Adrenal gland (tissue), 12 donors: ENCODE measurements around the gene EGFLAM. TPM values are rescaled to one million over a fixed set of nuclear protein-coding genes. Genes with fewer than 3 reads are reported as not detected.

Source experiments
- DNase-seq, 7 donors: peaks; one replicate each; pipeline ENCODE4 v3.0.0-alpha.2; 2019 to 2020
- H3K27ac ChIP-seq, 5 donors: fragments of 200-600 bp; sonication (generic) in 4 of 5; 1 replicate in 3 of 5; 2 replicates in 2 of 5; pipeline versions ENCODE4 v1.5.1 to v1.8.0; 2016 to 2020; ENCODE audit warnings: mild to moderate bottlenecking in 1 of 5
- H3K27me3 ChIP-seq: fragments of 200-600 bp; 2 replicates; pipeline ENCODE4 v1.8.0; 2021
- H3K36me3 ChIP-seq, 2 donors: fragments of 200-600 bp; replicated peaks in 1 of 2; 1 replicate in 1 of 2; 2 replicates in 1 of 2; pipeline versions ENCODE4 v1.5.1 to v1.8.0; 2018 to 2022
- H3K4me1 ChIP-seq, 2 donors: fragments of 200-600 bp; replicated peaks in 1 of 2; 1 replicate in 1 of 2; 2 replicates in 1 of 2; pipeline versions ENCODE4 v1.5.1 to v1.8.0; 2018 to 2021
- H3K4me3 ChIP-seq, 4 donors: fragments of 200-600 bp; sonication (generic) in 3 of 4; one replicate each; pipeline ENCODE4 v1.5.1; 2016 to 2018
- H3K9me3 ChIP-seq, 3 donors: fragments of 200-600 bp; sonication (generic) in 1 of 3; replicated peaks in 1 of 3; 1 replicate in 2 of 3; 2 replicates in 1 of 3; pipeline versions ENCODE4 v1.5.1 to v1.8.0; 2016 to 2021
- CTCF ChIP-seq, 6 experiments: fragments of 450-650 bp in 4 of 6; fragments of 200-600 bp in 2 of 6; sonication (generic) in 1 of 6; IDR thresholded peaks; 1 replicate in 5 of 6; 2 replicates in 1 of 6; pipeline versions ENCODE4 v1.5.1 to v1.8.0; 2016 to 2021; ENCODE audit warnings: antibody characterized with exemption in 6 of 6, mild to moderate bottlenecking in 2 of 6, moderate library complexity in 1 of 6
- POLR2A ChIP-seq, 2 donors: fragments of 450-650 bp; IDR thresholded peaks; one replicate each; pipeline ENCODE4 v1.6.1; 2017; ENCODE audit warnings: antibody characterized with exemption in 2 of 2, mild to moderate bottlenecking in 2 of 2, moderate library complexity in 1 of 2
- WGBS, 4 donors: extraction: QIAGEN DNeasy Blood & Tissue Kit in 2 of 4; methylation state at CpG; one replicate each; pipeline versions ENCODE4 v1.1.5 to v1.1.7; 2013 to 2017; 5-methylcytosine and 5-hydroxymethylcytosine counted together
- intact Hi-C, 2 donors: fragments of 100-400 bp; cut with DNase I; formaldehyde crosslinking; loops; one replicate each; pipeline versions ENCODE4 v1.14.1 to v1.15.0; 2022 to 2023
- polyA plus RNA-seq, 3 donors: library from polyadenylated mRNA; stranded (reverse); fragments of 200-250 nt in 2 of 3; fragments of 350-450 nt in 1 of 3; fragmentation: Illumina TruSeq in 1 of 3; extraction: RNeasy Lipid Tissue Mini Kit (QIAGEN cat#74804) in 1 of 3; gene quantifications; one replicate each; pipeline ENCODE4 v1.2.3, GENCODE V29; 2013 to 2014
- total RNA-seq, 9 donors: library from RNA; depleted of rRNA in 4 of 9; stranded (reverse); fragments of >200 nt in 4 of 9; fragments of 120-200 nt in 1 of 9; fragmentation: NEBNext Ultra II Directional in 1 of 9; extraction: Animal tissue kit (Norgen Biotek cat#: 25700) in 1 of 9; gene quantifications; one replicate each; pipeline versions ENCODE4 v1.1.0 to v1.2.4, GENCODE V29; 2013 to 2023
- donor health status: healthy with polysubstance abuse.
- donor health status: Bipolar disorder and iron deficiency.
- donor health status: DM: yes; HTN: yes; CAD: no.
- donor health status: DM: no; HTN: no; CAD: no.
- donor health status: DM: no; HTN: no; CAD: no.
- donor health status: DM: yes; HTN: yes; CAD: no.

EGFLAM gene
- total and polyA plus RNA-seq, 12 donors: 4.4 to 29.0 (median 16.1) TPM

- TF ChIP-seq POLR2A (IDR thresholded peaks at IDR 0.05): no peak
- TF ChIP-seq CTCF (IDR thresholded peaks at IDR 0.05): no peak
- 73 to 86% (median 85%) methylated on average over 3 of the region's 3 CpGs for WGBS, 4 donors
- H3K27ac ChIP-seq: no peak overlapping the region
- no peaks in the 10 kb centered on the region for H3K4me1 ChIP-seq
- DNase-seq: no peak
- H3K27me3 ChIP-seq: no peaks in the 10 kb centered on the region
- no peak overlapping the region for H3K4me3 ChIP-seq
- H3K36me3 ChIP-seq: no peaks in the 10 kb centered on the region
- intact Hi-C loops: no loop called here
- no peaks in the 10 kb centered on the region for H3K9me3 ChIP-seq
Measured at GRCh38 chr5:38273626-38274025, 15.3 kb downstream of the EGFLAM start.

GRCh38 chr5:38274370-38274769 lies 16.0 kb downstream of the EGFLAM start:
- H3K9me3 ChIP-seq: no peaks in the 10 kb centered on the region
- intact Hi-C loops: no loop called here
- H3K4me3 ChIP-seq: no peak overlapping the region
- 66 to 76% (median 72%) methylated on average over 1 of the region's 1 CpG for WGBS, 4 donors
- H3K4me1 ChIP-seq: no peaks in the 10 kb centered on the region
- DNase-seq: no peak
- H3K36me3 ChIP-seq: no peaks in the 10 kb centered on the region
- TF ChIP-seq CTCF (IDR thresholded peaks at IDR 0.05): no peak
- H3K27me3 ChIP-seq: no peaks in the 10 kb centered on the region
- no peak overlapping the region for H3K27ac ChIP-seq

- TF ChIP-seq POLR2A (IDR thresholded peaks at IDR 0.05) (no peak), CTCF (IDR thresholded peaks at IDR 0.05) (no peak)
Measured at GRCh38 chr5:38284384-38284783, 26.0 kb downstream of the EGFLAM start.

GRCh38 chr5:38285226-38285625 lies 26.9 kb downstream of the EGFLAM start:
- 62 to 69% (median 65%) methylated on average over 2 of the region's 2 CpGs for WGBS, 4 donors
- Histone ChIP-seq H3K4me3 (no peak overlapping the region), H3K9me3 (no peaks in the 10 kb centered on the region), H3K4me1 (no peaks in the 10 kb centered on the region), H3K27ac (no peak overlapping the region), H3K27me3 (no peaks in the 10 kb centered on the region), H3K36me3 (no peaks in the 10 kb centered on the region)
- intact Hi-C loops: no loop called here
- no peak for TF ChIP-seq CTCF (IDR thresholded peaks at IDR 0.05)
- TF ChIP-seq POLR2A (IDR thresholded peaks at IDR 0.05): no peak
- DNase-seq: no peak

More at GRCh38 chr5:38284384-38284783, 26.0 kb downstream of the EGFLAM start:
- no peak for DNase-seq
- no peak overlapping the region for H3K4me3 ChIP-seq
- H3K4me1 ChIP-seq: no peaks in the 10 kb centered on the region
- intact Hi-C loops: no loop called here
- H3K27ac ChIP-seq: no peak overlapping the region
- H3K27me3 ChIP-seq: no peaks in the 10 kb centered on the region
- no peaks in the 10 kb centered on the region for H3K9me3 ChIP-seq
- H3K36me3 ChIP-seq: no peaks in the 10 kb centered on the region
